Islet of Langerhans (tissue), 1 donor: ENCODE data around the gene GAREM2.
"Not testable (repeated sequence)": the region's sequence is repeated elsewhere in the genome, so short reads cannot be mapped to it uniquely, and the experiment has no call there.

Source experiments
- FAIRE-seq: peaks from one replicate; lab custom pipeline; 2011; peaks lifted over from hg19 to GRCh38; lab: Jason Lieb, UNC

GAREM2 gene

DNA sequence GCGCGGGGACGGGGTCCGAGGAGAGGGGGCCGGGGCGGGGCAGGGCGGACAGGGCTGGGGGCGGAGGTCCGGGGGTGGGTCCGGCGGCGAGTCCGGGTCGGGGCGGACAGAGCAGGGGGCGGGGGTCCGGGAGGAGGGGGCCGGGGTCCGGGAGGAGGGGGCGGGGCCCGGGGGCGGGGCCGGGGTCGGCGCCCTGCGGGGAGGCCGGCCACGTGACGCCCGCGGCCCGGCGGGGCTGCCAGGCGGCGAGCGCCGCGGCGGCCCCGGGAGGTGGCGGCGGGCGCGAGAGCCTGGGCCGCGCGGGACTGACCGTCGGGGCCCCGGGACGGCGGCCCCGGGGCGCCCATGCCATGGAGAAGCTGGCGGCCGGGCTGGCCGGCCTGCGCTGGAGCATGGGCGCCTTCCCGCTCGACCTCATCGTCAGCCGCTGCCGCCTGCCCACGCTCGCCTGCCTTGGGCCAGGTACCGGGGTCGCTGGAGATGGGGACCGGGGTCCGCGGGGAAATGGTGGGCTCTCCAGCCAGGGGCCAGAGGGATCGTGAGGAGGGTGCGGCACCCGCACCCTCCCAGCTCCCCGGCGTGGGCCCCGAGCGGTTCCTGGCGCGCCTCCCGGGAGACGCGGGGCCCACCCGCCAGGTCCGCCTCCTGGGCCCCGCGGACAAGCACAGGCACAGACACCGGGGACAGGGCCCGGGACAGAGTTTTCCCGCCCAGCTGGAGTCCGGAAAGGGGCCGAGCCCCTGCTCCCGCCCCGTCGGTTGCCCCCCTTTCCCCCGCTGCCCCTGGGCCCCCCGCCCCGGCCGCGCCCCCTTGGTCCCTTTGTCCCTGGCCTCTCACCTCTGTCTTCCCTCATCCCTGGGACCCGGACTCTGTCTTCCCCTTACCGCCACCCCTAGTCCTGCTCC, at the start of gene GAREM2:
Gene GAREM2 (plus strand): TSS at position 218 of the 905 bp plus-strand sequence. CDS start 133 bp downstream, at position 351.
- no peak for FAIRE-seq

DNA sequence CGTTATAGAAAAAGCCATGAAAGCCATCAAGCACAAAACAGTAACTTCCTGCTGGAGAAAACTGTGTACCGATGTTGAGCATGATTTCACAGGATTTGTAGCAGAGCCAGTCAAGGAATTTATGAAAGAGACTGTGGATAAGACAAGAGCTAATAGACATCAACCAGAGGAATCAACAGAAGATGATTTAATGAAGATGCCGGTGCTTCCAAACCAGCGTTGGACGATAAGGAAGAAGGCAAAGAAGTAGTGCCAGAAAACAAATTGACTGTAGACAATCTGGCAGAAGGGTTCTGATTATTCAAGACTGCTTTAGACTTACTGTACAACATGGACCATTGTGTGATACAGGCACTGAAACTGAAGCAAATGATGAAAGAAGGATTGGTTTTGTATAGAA, 49.5 kb upstream of the GAREM2 start:
- no peak for FAIRE-seq

DNA sequence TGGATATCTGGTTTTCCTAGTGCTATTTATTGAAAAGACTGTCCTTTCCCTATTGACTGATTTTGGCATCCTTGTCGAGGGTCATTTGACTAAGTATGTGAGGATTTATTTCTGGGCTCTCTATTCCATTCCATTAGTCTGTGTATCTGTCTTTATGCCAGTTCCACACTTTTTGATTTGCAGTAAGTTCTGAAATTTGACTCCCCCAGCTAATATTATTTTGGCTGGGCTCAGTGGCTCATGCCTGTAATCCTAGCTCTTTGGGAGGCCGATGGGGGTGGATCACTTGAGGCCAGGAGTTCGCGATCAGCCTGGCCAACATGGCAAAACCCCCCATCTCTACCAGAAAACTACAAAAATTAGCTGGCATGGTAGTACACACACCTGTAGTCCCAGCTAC, 46.8 kb upstream of the GAREM2 start:
- no peak for FAIRE-seq

DNA sequence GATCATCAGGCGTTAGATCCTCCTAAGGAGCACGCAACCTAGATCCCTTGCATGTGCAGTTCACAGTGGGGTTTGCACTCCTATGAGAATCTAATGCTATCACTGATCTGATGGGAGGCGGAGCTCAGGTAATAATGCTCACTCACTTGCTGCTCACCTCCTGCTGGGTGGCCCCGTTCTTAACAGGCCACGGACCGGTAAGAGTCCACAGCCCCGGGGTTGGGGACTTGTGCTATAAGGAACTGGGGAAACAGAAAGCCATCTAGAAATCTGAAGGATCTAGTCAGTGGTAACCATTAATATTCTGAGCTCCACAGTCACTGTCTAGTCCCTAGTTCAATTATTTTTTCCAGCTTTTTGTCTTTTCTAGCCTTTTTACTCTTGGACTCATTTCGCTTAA, 44.7 kb upstream of the GAREM2 start:
- FAIRE-seq: no peak

DNA sequence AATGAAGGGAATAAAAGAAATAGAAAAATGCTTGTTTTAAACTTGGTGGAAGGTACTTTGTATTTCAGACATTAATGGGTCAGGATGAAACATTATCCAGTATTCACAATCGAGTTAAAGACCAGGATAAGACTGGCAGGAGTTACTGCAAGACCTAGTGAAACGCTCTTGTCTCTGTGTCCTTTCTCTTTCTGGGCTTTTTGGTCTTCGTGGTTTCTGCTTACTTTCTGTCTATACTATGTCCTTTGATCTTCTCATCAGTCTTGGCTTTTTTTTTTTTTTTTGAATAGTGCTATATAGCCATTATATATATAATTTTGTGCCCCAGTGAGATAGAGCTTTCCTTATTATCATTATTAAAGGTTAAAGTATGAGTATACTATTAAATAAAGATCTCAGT, 42.1 kb upstream of the GAREM2 start:
- FAIRE-seq: no peak

DNA sequence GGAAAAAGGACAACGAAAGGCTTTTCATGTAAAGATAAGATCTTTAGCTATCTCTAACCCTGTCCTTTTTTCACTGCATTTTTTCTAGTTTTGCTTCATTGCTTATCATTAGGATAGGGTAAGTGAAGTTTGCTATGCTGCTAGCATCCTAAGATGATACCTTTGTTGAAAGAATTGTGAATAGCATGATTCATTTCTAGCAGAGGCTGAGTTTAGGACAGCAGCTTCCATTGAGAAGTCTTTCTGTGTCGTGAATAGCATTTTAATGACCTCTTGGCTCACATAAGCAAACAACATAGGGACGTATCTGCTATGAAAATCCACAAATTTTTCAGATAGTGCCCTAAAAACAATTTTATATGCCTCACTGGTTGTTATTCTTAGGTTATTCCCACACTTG, 36.4 kb upstream of the GAREM2 start:
- FAIRE-seq: no peak

DNA sequence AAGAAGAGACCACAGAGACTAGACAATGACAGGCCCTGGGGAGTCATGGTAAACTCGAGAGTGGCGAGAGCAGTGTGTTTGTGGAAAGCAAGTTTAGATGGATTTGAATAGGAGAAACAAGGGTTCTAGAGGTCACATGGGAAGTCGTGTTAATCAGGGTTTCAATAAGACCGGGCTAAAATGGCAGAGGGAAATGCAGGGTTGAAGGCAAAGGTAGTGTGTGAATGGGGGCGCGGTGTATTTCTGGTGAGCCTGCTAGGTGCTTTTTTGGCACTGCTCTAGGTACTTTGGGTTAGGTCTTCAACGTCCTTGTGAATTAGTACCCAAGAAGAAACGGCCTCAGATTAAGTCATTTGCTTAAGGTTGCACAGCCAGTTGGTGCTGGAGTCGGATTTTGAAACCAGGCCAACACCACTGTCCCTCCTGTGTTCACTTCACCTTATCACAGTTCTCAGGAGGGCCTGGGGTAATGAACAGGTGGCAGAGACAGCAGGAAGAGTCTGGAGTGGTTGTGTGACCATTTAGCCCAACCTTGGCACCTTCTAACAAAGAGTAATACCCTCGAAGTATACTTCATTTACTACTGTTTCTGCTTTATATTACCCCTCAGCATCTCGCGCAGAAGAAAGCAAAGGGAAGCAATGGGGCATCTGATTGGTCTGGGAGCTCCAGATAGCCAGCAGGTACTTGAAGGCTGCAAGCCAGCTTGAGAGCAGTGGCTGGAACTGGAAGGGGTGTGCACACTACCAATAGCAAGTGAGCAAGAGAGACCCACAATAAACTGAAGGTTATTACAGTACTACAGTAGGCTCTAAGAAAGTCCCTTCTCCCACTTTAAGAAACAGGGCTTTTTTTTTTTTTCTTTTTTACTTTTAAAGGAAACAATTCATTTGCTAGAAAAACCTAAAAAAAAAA, 33.4 kb upstream of the GAREM2 start:
- no peak for FAIRE-seq

DNA sequence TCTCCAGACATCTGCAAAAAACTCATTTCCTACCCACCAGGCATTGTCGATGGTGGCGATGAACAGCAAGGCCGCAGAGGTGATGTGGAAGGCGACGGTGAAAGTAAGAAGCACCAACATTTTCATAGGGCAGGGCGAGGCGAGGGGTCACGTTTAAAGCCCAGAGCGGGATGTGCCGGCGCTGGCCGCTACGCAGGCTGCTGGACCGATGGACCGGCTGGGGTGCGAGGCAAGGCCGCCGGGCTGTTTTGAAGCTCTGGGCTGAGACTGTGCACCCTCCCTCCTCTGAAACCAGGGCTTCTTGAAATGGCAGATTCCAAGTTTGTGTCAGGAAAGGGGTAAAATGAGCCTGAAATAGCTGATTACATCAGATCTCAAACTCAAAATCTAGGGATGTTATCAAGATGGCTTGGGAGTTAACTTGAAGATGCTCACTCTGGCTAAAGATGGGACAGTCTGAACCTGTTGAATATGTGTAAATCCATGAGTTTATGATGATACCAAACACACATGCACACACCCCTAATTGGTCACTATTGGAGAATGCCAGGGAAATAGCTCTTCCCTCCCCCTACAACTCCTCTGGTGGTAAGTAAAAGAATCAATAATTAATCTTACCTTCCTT, 31.6 kb upstream of the GAREM2 start:
- FAIRE-seq: no peak

DNA sequence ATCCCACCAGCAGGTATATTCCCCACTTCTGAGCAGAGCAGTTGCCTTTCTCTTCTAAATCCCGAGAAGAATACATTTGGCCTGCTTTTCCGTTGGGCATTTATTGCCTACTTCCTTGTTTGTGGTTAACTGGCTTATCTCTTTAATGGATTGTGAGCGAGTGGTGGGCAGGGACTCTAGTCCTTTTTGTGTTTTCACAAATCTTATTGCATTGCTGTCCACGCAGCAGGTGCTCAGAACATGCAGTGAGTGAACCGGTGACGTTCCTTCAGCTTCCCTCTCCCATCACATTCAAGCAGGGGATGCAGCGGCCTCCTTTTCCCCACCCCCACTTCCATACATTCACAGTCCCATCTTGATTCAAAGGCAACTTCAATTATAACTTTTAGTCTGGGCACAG, 28.9 kb upstream of the GAREM2 start:
- no peak for FAIRE-seq

DNA sequence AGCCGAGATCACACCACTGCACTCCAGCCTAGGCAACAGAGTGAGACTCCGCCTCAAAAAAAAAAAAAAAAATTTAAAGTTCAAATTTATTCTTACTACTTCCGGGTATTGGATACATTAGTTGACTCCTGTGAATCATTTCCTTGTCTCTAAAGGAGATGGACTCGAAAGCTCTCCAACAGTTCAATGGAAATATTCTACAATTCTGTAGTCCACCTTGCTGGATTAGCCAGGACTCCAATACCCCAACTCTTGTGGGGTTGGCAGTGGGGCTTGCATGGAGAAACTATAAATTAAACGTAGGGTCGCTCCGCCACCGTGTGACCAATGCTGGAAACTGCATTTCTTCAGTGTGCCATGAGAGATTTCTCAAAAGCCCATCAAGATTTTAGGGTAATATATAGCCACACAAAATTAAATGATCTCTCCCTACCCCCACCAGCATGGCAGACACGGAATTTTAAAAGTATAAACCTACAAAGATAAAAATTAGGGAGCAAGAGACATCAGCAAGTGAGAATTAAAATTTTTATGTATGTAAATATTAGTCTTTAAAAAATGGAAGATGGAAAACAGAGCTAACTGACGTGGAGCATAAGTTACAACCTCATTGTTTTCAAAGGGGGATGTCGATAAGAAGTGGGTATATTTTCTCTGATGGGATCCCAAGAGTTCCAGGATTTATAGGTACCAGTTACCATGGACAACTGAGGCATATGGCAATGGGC, 27.8 kb upstream of the GAREM2 start:
- peak; percentile 71 for FAIRE-seq

DNA sequence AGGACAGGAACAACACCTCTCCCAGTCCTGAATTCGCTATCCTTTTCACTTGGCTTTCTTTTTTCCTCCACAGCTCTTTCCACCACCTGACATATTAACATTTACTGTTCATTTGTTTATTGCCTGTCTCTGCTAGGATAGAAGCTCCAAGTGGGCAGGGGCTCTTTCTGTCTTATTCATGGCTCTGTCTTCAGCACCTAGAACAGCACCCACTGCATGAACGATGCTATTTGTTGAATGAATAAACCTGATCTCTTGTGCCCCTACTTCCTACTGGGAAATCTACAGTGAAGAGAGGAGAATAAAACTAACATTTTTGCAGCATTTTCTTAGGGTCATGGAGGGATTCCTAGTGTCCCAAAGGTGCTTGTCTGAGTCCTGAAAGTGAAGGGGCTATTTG, 24.4 kb upstream of the GAREM2 start:
- FAIRE-seq: no peak

DNA sequence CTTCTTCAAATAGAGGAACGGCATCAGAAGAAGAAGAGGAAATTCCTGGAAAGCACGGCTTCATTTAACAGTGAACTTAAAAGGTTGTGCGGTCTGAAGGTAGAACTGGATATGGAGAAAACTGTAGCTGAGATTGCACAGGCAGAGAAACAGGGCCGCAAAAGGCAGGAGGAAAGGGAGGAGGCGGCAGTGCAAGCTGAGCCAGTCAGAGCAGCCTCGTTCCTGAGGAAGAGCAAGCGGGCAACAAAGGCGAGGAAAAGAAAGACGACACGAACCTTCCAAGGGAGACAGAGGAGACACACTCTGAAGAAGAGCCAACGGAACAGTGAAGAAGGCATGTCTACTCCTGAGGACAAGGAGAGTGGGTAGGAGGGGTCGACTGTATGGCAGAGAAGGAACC, 22.6 kb upstream of the GAREM2 start:
- FAIRE-seq: no peak

DNA sequence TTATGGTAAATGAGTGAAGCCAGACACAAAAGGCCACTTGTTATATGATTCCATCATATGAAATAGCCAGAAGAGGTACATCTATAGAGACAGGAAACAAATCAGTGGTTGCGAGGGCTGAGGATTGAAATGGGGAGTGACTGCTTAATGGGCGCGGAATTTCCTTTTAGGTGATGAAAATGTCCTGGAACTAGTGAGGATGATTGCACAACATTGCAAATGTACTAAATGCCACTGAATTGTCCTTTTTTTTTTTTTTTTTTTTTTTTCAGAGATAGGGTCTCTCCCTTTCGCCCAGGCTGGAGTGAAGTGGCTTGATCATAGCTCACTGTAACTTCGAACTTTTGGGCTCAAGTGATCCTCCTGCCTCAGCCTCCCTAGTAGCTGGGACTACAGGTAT, 15.3 kb upstream of the GAREM2 start:
- no peak for FAIRE-seq

DNA sequence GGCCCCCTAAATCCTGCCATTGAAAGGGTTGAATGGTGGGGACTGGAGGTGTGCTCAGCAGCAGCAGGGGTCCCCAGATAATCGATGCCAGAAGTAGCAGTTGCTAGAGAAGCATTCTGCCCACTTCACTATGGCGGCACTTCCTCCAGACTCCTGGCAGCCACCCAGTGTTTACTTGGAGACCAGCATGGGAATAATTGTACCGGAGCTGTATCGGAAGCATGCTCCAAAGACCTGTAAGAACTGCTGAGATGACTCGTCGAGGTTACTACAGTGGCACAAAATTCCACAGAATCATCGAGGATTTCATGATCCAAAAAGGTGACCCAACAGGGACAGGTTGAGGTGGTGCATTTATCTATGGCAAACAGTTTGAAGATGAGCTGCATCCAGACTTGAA, 11.0 kb upstream of the GAREM2 start:
- FAIRE-seq: no peak

DNA sequence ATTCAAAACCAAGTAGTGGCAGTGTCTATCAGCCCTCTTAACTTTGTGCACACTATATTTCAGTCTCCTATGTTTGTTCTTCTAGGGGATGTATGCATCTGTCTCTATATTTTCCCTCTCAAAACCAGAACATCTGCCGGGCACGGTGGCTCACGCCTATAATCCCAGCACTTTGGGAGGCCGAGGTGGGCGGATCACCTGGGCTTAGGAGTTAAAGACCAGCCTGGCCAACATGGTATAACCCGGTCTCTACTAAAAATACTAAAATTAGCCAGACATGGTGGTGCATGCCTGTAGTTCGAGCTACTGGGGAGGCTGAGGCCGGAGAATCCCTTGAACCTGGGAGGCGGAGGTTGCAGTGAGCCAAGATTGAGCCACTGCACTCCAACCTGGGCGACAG, 9.9 kb upstream of the GAREM2 start:
- FAIRE-seq: no peak

DNA sequence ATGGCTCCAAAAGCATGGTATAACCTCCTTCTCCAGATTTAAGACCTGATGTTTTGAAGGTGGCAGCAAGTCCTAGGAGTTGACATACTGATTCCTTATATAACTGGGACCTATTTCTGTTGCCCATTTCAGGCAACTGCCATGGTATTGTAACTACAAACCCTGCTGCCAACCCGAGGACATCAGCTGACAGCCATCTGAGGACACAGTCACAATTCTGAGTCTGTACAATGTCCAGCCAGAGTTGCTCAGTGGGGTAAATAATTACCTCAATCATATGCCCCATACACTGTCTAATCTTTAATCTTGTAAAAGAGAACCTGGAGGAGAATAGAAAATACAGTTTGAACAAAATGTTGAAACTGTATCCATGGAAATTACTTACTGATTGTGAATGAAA, 8.7 kb upstream of the GAREM2 start:
- FAIRE-seq: no peak

DNA sequence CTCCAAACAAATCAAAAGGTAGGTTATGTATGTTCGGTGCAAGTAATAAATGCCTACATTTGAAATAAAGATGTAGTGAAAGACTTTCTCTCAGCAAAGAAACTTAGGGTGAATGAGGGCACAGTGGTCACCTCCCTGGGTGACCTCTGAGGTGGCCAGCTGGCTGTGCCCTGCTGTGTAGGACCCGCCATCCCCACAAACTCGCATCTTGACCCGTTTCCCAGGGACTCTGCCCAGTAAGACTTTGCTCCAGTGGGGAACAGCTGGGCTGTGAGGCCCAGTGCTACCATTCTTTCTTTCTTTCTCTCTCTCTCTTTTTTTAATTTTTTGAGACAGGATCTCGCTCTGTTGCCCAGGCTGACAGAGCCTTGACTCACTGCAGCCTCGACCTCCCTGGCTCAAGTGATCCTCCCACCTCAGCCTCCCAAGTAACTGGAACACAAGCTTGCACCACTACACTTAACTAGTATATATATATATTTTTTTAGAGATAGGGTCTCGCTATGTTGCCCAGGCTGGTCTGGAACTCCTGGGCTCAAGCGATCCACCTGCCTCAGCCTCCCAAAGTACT, 8.2 kb upstream of the GAREM2 start:
- no peak for FAIRE-seq

DNA sequence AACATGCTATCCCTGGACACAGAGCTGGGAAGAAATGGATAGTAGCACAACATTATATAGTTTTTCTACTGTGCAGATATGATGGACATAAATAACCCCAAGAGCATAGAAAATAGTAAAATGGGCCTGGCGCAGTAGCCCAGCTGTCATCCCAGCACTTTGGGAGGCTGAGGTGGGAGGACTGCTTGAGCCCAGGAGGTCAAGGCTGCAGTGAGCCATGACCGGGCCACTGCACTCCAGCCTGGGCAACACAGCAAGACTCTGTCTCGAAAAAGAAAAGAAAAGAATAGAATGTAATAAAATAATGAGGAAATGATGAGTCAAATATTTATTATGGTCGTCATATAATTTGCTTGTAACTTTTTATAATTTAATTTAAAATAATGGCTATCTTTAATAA, 7.5 kb upstream of the GAREM2 start:
- FAIRE-seq: no peak

DNA sequence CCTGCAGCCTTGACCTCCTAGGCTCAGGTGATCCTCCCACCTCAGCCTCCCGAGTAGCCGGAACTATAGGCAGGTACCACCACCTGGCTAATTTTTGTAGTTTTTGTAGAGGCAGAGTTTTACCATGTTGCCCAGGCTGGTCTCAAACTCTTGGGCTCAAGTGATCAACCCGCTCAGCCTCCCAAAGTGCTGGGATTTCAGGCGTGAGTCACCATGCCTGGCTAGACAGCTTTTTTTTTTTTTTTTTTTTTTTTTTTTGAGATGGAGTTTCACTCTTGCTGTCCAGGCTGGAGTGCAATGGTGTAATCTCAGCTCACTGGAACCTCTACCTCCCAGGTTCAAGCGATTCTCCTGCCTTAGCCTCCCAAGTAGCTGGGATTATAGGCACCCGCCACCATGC, 6.3 kb upstream of the GAREM2 start:
- FAIRE-seq: not testable (repeated sequence)

DNA sequence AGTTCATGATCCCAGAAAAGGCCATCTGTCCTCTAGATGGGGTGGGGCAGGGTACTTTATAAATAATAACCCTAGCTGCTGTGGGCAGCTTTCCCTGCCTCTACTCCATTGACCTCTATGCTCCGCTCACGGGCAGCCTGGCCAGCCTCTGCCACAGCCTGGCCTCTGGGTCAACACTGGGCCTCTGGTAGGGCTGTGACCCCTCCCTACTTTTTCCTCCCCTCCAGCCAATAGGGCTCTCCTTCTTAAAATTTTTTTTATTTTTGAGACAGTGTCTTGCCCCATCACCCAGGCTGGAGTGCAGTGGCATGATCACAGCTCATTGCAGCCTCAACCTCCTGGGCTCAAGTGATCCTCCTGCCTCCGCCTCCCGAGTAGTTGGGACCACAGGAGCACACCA, 4.1 kb upstream of the GAREM2 start:
- FAIRE-seq: no peak

DNA sequence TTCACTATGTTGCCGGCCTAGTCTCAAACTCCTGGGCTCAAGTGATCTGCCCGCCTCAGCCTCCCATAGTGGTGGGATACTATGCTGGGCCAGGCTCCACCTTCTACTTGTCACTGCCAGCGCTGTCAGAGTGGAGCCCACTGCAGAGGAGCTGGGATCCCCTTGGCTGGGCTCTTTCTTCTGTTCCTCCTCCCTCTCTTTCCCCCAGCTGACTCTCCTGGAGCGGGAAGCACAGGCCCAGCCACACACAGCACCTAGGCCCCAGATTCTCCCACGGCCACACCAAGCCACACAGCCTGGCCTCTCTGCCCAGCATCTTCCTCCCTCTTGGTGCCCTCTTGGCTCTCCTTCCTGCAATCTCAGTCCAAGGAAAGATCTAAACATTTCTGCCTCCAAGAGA, 3.7 kb upstream of the GAREM2 start:
- no peak for FAIRE-seq
